ENCODE measurements around the gene APOL6.
A peak's percentile ranks its signal among the peaks of the same experiment; 100 is the strongest.
"Not testable (repeated sequence)": the region's sequence is repeated elsewhere in the genome, so short reads cannot be mapped to it uniquely, and the experiment has no call there.

The APOL6 gene

DNA sequence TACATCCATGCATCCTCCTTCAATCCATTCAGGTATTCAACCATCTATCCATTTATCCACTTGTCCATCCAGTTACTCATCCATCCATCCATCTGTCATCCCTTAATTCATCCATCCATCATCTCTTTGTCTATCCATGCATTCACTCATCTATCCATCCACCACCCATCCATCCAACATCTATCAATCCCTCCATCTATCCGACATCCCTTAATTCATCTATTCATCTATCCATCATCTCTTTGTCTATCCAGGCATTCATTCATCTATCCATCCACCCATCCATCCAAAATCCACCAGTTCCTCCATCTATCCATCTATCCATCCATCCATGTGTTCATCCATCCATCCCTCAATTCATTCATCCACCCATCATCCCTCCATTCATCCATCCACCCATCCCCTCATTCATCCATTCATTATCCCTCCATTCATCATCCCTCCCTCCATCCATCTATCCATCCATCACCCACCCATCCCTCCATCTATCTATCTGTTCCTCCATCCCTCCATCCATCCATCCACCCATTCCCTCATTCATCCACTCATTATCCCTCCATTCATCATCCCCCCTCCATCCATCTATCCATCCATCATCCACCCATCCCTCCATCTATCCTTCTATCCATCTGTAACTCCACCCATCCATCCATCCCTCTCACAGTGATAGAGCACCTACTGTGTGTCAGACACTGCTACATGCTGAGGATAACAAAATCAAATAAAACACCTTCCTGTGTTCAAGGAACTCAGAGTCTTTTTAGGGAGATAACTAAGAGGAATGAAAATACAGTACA is 29.6 kb upstream of the APOL6 start:
- no peak for DNase-seq

GRCh38 chr22:35619336-35620094 is 28.7 kb upstream of the APOL6 start:
- no peak for DNase-seq

- no peak for DNase-seq
Observed at GRCh38 chr22:35620624-35621251, 27.5 kb upstream of the APOL6 start.

DNA sequence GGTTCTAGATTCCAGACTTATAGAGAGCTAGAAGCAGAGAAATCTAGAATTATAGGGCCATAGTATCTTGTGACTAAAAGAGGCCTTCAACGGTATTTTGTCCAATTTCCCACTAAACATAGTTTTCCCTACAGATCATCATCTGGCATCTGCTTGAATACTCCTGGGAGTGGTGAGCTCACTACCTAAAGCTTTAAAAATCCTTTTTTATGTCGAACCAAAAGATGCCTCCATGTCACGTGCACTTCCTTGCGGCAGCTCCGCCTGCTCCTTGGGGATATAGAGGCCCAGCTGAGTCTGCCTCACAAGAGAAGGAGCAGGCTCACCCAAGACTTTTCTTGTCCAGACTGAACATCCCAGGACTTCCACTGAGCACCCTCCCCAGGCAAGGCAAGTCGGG is 26.8 kb upstream of the APOL6 start:
- no peak for DNase-seq

- DNase-seq, result no peak
Observed at GRCh38 chr22:35622191-35622913, 25.9 kb upstream of the APOL6 start.

GRCh38 chr22:35623885-35624284 is 24.4 kb upstream of the APOL6 start:
- DNase-seq, result not testable (repeated sequence)

- DNase-seq, result no peak
Observed at GRCh38 chr22:35624547-35624946, 23.7 kb upstream of the APOL6 start.

GRCh38 chr22:35625763-35626432 is 22.3 kb upstream of the APOL6 start:
- no peak for DNase-seq

DNA sequence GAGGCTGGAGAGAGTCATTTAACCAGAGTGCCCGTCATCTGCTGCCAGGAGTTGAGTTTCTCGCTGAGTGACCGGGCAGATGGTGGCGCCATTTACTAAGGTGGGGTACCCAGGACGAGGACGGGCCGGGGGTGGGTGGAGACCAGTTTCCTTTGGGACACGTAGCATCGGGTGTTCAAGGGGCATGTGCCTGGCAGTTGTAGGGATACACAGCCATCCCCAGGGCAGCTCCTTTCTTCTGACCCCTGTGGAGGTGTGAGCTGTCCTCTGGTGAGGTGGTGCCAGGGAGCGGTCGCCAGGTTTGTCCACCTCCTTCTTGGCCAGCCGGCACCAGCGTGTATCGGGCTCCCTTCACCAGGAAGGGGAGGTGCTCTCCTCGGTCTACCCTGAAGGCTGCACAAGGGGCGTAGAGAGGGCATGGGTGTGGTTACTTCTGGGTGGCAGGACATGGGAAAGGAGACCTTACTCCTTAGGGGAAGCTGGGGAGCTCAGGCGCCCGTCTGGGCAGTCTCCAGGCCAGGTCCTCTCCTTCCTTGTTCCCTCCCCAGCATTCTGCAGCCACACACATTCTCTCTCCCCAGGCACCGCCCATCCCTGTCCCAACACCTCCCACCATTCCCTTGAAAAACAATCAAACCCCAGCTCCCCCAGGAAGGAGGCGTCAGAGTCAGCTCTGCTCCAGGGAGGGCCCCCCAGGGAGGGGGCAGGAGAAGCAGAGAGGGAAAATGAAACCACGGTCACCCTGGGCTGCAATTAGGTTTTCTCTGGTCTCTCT is 20.8 kb upstream of the APOL6 start:
- peak; percentile 62 for DNase-seq

- DNase-seq, result no peak
Observed at GRCh38 chr22:35628732-35629131, 19.5 kb upstream of the APOL6 start.

- DNase-seq, result peak; percentile 42
Observed at GRCh38 chr22:35629406-35630216, 18.6 kb upstream of the APOL6 start.

DNA sequence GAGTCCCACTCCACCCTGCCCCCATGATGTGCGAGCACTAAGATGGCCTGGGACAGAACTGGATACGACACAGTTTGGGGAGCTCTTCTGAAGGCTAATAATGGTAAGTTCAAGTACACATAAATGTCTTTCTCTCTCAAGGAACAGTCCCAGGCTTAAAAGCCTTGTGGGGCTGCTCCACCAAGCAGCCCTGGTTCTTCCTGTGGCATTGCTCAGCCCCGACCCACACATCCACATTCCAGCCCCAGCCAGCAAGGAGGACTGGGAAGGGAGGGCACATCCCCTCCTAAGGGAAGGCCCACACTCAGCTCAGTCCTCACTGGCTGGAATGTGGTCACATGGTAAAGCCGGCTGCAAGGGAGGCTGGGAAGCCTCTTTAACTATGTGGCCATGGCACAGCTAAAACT is 17.9 kb upstream of the APOL6 start:
- DNase-seq, result peak; percentile 31

DNA sequence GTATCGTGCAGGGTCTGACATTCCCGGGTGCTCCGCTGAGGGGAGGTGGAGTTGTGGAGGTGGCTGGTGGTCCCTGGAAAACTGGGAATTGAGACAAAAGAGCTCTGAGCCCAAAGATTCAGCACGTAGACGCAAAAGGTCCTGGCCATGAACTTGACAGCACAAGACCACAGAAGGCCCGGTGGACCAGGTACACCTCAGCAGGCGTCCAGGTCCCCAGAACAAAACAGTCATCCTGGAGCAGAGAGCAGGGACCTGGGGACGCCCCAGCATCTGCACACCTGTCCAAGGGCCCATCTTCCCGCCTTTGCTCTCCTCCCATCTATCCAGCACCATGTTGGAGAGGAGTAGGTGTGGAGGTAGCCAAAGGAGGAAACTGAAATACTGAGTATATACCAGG is 17.4 kb upstream of the APOL6 start:
- DNase-seq, result no peak

- DNase-seq, result peak; percentile 38
Observed at GRCh38 chr22:35631597-35631996, 16.6 kb upstream of the APOL6 start.

GRCh38 chr22:35632935-35633334 is 15.3 kb upstream of the APOL6 start:
- no peak for DNase-seq

DNA sequence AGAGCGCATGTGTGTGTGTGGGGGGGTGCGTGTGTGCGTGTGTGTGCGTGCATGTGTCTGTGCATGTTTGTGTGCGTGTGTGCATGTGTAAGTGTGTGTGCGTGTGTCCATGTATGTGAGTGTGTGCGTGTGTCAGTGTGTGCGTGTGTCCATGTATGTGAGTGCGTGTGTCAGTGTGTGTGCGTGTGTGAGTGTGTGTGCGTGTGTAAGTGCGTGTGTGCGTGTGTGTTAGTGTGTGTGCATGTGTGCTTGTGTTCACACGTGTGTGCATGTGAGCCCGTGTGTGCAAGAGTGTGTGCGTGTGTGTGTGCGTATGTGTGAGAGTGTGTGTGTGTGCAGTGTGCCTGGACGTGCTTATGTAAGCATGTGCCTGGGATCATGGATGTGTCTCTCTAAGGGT is 14.7 kb upstream of the APOL6 start:
- no peak for DNase-seq

- no peak for DNase-seq
Observed at GRCh38 chr22:35634015-35634414, 14.2 kb upstream of the APOL6 start.

- DNase-seq, result no peak
Observed at GRCh38 chr22:35634943-35635540, 13.2 kb upstream of the APOL6 start.

GRCh38 chr22:35637254-35637653 is 11.0 kb upstream of the APOL6 start:
- DNase-seq, result no peak

- DNase-seq, result no peak
Observed at GRCh38 chr22:35638001-35638400, 10.2 kb upstream of the APOL6 start.
